GM10266 (cell line): Measurements from ENCODE around the gene CYP8B1.

ENCODE experiments used
- DNase-seq: peaks from one replicate; pipeline ENCODE4 v3.0.0; 2012; ENCODE audit errors: extremely low spot score
- TF ChIP-seq, protein P1 (sequence below): IDR thresholded peaks from 2 replicates; pipeline ENCODE4 v1.5.1; 2012; ENCODE audit warnings: mild to moderate bottlenecking, low read depth; ENCODE audit not compliant: control insufficient read depth, insufficient read depth; ENCODE audit errors: missing control alignments

The CYP8B1 gene

GRCh38 chr3:42823351-42823750 lies 52.3 kb downstream of the CYP8B1 start:
- DNase-seq: no peak
- TF ChIP-seq, protein P1, sequence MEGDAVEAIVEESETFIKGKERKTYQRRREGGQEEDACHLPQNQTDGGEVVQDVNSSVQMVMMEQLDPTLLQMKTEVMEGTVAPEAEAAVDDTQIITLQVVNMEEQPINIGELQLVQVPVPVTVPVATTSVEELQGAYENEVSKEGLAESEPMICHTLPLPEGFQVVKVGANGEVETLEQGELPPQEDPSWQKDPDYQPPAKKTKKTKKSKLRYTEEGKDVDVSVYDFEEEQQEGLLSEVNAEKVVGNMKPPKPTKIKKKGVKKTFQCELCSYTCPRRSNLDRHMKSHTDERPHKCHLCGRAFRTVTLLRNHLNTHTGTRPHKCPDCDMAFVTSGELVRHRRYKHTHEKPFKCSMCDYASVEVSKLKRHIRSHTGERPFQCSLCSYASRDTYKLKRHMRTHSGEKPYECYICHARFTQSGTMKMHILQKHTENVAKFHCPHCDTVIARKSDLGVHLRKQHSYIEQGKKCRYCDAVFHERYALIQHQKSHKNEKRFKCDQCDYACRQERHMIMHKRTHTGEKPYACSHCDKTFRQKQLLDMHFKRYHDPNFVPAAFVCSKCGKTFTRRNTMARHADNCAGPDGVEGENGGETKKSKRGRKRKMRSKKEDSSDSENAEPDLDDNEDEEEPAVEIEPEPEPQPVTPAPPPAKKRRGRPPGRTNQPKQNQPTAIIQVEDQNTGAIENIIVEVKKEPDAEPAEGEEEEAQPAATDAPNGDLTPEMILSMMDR: no peak

GRCh38 chr3:42822828-42823227 lies 52.9 kb downstream of the CYP8B1 start:
- no peak for DNase-seq
- TF ChIP-seq, protein P1: no peak
